Mucosa of descending colon (tissue), 3 donors: ENCODE results near the gene RNASE3. TPM values are rescaled to one million over a fixed set of nuclear protein-coding genes. Genes with fewer than 3 reads are reported as not detected.
"Not testable (repeated sequence)": the region's sequence is repeated elsewhere in the genome, so short reads cannot be mapped to it uniquely, and the experiment has no call there.

Source experiments
- ATAC-seq: fragments of 200-7000 bp; cut with Tn5 transposase; one replicate; pipeline ENCODE4 v1.9.1; 2020; ENCODE audit warnings: mild to moderate bottlenecking, moderate library complexity
- DNase-seq, 3 donors: peaks; one replicate each; pipeline ENCODE4 v3.0.0-alpha.2; 2020
- H3K36me3 ChIP-seq: fragments of 200-600 bp; one replicate; pipeline ENCODE4 v1.8.0; 2021; ENCODE audit warnings: low read depth, mild to moderate bottlenecking
- H3K4me1 ChIP-seq: fragments of 200-600 bp; one replicate; pipeline ENCODE4 v1.8.0; 2021; ENCODE audit warnings: low read depth, mild to moderate bottlenecking
- H3K4me3 ChIP-seq: fragments of 200-600 bp; one replicate; pipeline ENCODE4 v1.8.0; 2021; ENCODE audit warnings: mild to moderate bottlenecking
- H3K9me3 ChIP-seq: fragments of 200-600 bp; one replicate; pipeline ENCODE4 v1.8.0; 2021; ENCODE audit warnings: mild to moderate bottlenecking
- intact Hi-C, 2 donors: fragments of 100-400 bp; cut with DNase I in 1 of 2; cut with micrococcal nuclease in 1 of 2; formaldehyde crosslinking; loops; one replicate each; pipeline versions ENCODE4 v1.11.0 to v1.11.1; 2022; cut with DNase I, micrococcal nuclease
- total RNA-seq, 3 donors: library from RNA; stranded (reverse); fragmentation: NEBNext Ultra II Directional in 2 of 3; extraction: Animal tissue kit (Norgen Biotek cat#: 25700) in 2 of 3; gene quantifications; one replicate each; pipeline versions ENCODE4 v1.2.1 to v1.2.4, GENCODE V29; 2021 to 2023
- TF ChIP-seq, protein P1 (sequence below): fragments of 200-600 bp; IDR thresholded peaks from one replicate; pipeline ENCODE4 v1.8.0; 2022; ENCODE audit warnings: antibody characterized with exemption, mild to moderate bottlenecking
- donor health status: DM: no; HTN: no; CAD: no; lungs with moderate emphysema.
- donor health status: DM: no; HTN: no; CAD: no.
- donor health status: DM: no; HTN: yes; CAD: no.

RNASE3 gene
- total RNA-seq, 3 donors from 2014 or later = not detected

GRCh38 chr14:20904393-20905029 lies 13.3 kb downstream of the RNASE3 start:
- intact Hi-C loops = no loop called here
- Histone ChIP-seq H3K4me1 (no peaks in the 10 kb centered on the region), H3K9me3 (no peaks in the 10 kb centered on the region), H3K36me3 (no peaks in the 10 kb centered on the region), H3K4me3 (no peak overlapping the region)
- TF ChIP-seq, protein P1, sequence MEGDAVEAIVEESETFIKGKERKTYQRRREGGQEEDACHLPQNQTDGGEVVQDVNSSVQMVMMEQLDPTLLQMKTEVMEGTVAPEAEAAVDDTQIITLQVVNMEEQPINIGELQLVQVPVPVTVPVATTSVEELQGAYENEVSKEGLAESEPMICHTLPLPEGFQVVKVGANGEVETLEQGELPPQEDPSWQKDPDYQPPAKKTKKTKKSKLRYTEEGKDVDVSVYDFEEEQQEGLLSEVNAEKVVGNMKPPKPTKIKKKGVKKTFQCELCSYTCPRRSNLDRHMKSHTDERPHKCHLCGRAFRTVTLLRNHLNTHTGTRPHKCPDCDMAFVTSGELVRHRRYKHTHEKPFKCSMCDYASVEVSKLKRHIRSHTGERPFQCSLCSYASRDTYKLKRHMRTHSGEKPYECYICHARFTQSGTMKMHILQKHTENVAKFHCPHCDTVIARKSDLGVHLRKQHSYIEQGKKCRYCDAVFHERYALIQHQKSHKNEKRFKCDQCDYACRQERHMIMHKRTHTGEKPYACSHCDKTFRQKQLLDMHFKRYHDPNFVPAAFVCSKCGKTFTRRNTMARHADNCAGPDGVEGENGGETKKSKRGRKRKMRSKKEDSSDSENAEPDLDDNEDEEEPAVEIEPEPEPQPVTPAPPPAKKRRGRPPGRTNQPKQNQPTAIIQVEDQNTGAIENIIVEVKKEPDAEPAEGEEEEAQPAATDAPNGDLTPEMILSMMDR = no peak
- ATAC-seq (peak; percentile 63), DNase-seq (no peak)

DNA sequence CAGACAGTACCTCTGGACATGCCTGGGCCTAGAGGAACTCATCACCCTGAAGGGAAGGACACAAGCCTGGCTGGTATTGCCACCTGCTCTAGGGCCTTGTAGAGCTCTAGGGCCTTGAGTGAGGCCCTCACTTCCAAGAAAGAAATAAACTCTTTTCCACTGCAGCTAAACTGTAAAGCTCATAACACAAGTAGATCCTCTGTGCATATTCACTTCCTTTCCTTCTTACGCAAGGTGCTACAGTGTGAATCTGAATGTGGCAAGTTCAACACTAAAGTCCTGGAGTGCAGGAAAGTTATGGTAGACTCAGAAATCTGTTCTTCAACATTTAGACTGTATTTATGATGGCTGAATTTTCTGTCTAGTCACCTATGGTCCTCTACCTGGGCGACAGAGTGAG lies 14.5 kb downstream of the RNASE3 start:
- Histone ChIP-seq H3K4me1 (no peaks in the 10 kb centered on the region), H3K36me3 (no peaks in the 10 kb centered on the region), H3K9me3 (no peaks in the 10 kb centered on the region), H3K4me3 (no peak overlapping the region)
- DNase-seq = no peak
- intact Hi-C loops = no loop called here
- ATAC-seq = no peak
- TF ChIP-seq, protein P1 = no peak

DNA sequence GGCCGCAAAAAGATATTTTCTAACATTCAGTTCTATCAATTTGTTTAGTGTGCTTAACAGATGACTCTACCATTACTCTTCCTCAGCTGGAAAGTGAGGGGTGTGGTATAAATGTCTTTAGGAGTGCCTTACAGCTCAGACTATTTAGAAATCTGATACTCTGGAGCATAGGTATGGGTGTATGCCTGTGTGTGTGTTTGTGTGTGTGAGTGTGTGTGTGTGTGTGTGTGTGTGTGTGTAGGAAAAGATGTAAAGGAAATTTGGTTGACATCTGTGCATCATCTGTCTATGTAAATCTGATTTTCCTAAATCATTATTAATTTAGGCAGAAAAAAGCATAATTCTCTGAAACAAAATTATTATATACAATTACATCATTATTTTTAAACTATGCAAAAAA lies 16.0 kb downstream of the RNASE3 start:
- TF ChIP-seq, protein P1 = no peak
- Histone ChIP-seq H3K36me3 (no peaks in the 10 kb centered on the region), H3K9me3 (no peaks in the 10 kb centered on the region), H3K4me3 (no peak overlapping the region), H3K4me1 (no peaks in the 10 kb centered on the region)
- ATAC-seq (no peak), DNase-seq (no peak)
- intact Hi-C loops = no loop called here

DNA sequence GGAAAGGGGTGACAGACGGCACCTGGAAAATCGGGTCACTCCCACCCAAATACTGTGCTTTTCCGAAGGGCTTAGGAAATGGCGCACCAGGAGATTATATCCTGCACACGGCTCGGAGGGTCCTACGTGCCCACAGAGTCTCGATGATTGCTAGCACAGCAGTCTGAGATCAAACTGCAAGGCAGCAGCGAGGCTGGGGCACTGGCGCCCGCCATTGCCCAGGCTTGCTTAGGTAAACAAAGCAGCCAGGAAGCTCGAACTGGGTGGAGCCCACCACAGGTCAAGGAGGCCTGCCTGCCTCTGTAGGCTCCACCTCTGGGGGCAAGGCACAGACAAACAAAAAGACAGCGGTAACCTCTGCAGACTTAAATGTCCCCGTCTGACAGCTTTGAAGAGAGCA lies 19.6 kb downstream of the RNASE3 start:
- H3K4me1 ChIP-seq, H3K9me3 ChIP-seq, ATAC-seq, H3K36me3 ChIP-seq, intact Hi-C loops, H3K4me3 ChIP-seq, DNase-seq: not testable (repeated sequence)

- H3K4me1 ChIP-seq, H3K4me3 ChIP-seq, ATAC-seq, H3K36me3 ChIP-seq, intact Hi-C loops, H3K9me3 ChIP-seq: not testable (repeated sequence)
- DNase-seq = peak in 1 of 3 donors; percentile 27
These were observed 28.0 kb downstream of the RNASE3 start for GRCh38 chr14:20919038-20919756.

DNA sequence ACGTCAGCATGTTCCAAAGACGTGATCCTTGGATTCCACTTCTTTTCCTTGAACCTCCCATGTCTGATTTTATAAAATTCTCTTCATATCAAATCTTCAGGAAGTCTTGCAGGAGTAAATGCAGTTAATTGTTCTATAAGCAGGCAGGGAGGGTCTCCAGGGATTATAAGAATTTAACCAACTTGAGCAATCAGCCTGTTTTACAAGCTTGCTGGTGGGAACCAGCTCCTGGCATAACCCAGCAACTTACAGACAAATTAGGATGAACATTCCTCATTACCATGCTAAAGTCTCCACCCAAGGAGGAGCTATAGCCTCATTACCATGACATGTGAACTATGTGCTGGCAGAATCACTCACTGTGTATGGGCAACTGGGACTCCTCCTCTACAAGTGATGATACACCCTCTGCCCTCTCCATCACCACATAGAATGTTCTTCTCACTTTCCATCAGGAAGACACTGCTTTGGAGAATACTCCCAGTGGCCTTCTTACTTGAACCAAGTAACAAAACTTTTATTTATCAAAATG lies 32.6 kb downstream of the RNASE3 start:
- H3K9me3 ChIP-seq, H3K36me3 ChIP-seq, ATAC-seq, H3K4me1 ChIP-seq, H3K4me3 ChIP-seq, DNase-seq, intact Hi-C loops: not testable (repeated sequence)

- TF ChIP-seq, protein P1 = no peak
- ATAC-seq = no peak
- no peaks in the 10 kb centered on the region for H3K9me3 ChIP-seq
These were observed 43.1 kb downstream of the RNASE3 start for GRCh38 chr14:20934148-20934762.

More at GRCh38 chr14:20934148-20934762, 43.1 kb downstream of the RNASE3 start:
- Histone ChIP-seq H3K4me3 (no peak overlapping the region), H3K36me3 (no peaks in the 10 kb centered on the region), H3K4me1 (no peaks in the 10 kb centered on the region)
- intact Hi-C loops = no loop called here
- DNase-seq = peak in 1 of 3 donors; percentile 18
